Measurements from ENCODE around the gene EFHB.

Gene EFHB

GRCh38 chr3:19931180-19931692 is 2.8 kb downstream of the EFHB start:
- H3K36me3 ChIP-seq: no peaks in the 10 kb centered on the region
- no peaks in the 10 kb centered on the region for H3K9me3 ChIP-seq
- intact Hi-C loops (cut with DNase I; ENCODE audit: low total_unique reads): no loop called here

GRCh38 chr3:19920401-19921080 is 13.5 kb downstream of the EFHB start:
- Histone ChIP-seq H3K27ac (no peak overlapping the region), H3K4me1 (no peaks in the 10 kb centered on the region), H3K27me3 (no peaks in the 10 kb centered on the region), H3K9me3 (no peaks in the 10 kb centered on the region), H3K4me3 (no peak overlapping the region), H3K36me3 (no peaks in the 10 kb centered on the region)
- TF ChIP-seq CTCF (IDR thresholded peaks at IDR 0.05): no peak
- DNase-seq: no peak
- intact Hi-C loops (cut with DNase I; ENCODE audit: low total_unique reads): no loop called here

More at GRCh38 chr3:19931180-19931692, 2.8 kb downstream of the EFHB start:
- no peak overlapping the region for H3K4me3 ChIP-seq
- TF ChIP-seq CTCF (IDR thresholded peaks at IDR 0.05): no peak
- H3K27me3 ChIP-seq: no peaks in the 10 kb centered on the region
- DNase-seq: no peak
- H3K4me1 ChIP-seq: no peaks in the 10 kb centered on the region
- no peak overlapping the region for H3K27ac ChIP-seq

- Histone ChIP-seq H3K9me3 (peaks cover 0 to 8% (median 0%) of the 10 kb centered on the region in 3 donors), H3K27ac (no peak overlapping the region), H3K36me3 (no peaks in the 10 kb centered on the region), H3K4me1 (no peaks in the 10 kb centered on the region), H3K27me3 (no peaks in the 10 kb centered on the region), H3K4me3 (no peak overlapping the region)
- intact Hi-C loops (cut with DNase I; ENCODE audit: low total_unique reads): no loop called here
- TF ChIP-seq CTCF (IDR thresholded peaks at IDR 0.05): no peak
- DNase-seq: no peak
Observed at GRCh38 chr3:19917167-19917566, 16.9 kb downstream of the EFHB start.

DNA sequence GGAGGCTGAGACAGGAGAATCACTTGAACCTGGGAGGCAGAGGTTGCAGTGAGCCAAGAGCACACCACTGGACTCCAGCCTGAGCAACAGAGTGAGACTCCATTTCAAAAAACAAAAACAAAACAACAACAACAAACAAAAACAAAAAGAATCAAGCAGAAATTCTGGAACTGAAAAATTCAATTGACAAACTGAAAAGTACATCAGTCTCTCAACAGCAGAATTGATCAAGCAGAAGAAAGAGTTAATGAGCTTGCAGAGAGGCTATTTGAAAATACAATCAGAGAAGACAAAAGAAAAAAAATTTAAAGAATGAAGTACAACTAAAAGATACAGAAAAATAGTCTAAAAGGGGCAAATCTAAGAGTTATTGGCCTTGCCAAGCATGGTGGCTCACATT is 22.6 kb downstream of the EFHB start:
- no peaks in the 10 kb centered on the region for H3K27me3 ChIP-seq
- no peak overlapping the region for H3K4me3 ChIP-seq
- TF ChIP-seq CTCF (IDR thresholded peaks at IDR 0.05): no peak
- intact Hi-C loops (cut with DNase I; ENCODE audit: low total_unique reads): no loop called here
- H3K9me3 ChIP-seq: peaks cover 0 to 11% (median 0%) of the 10 kb centered on the region in 3 donors
- no peak for DNase-seq
- no peaks in the 10 kb centered on the region for H3K4me1 ChIP-seq
- no peak overlapping the region for H3K27ac ChIP-seq
- no peaks in the 10 kb centered on the region for H3K36me3 ChIP-seq

GRCh38 chr3:19907523-19907922 is 26.5 kb downstream of the EFHB start:
- Histone ChIP-seq H3K9me3 (peaks cover 0 to 7% (median 0%) of the 10 kb centered on the region in 3 donors), H3K27me3 (no peaks in the 10 kb centered on the region), H3K4me1 (no peaks in the 10 kb centered on the region), H3K36me3 (no peaks in the 10 kb centered on the region), H3K4me3 (no peak overlapping the region), H3K27ac (no peak overlapping the region)
- intact Hi-C loops (cut with DNase I; ENCODE audit: low total_unique reads): no loop called here
- TF ChIP-seq CTCF (IDR thresholded peaks at IDR 0.05): no peak
- no peak for DNase-seq

Data from tibial artery (tissue), 4 donors.